NCI-H2196 (cell line): ENCODE results near the gene UTP3.
A peak's percentile ranks its signal among the peaks of the same experiment; 100 is the strongest.
"Not testable (repeated sequence)": the region's sequence is repeated elsewhere in the genome, so short reads cannot be mapped to it uniquely, and the experiment has no call there.

ENCODE experiments used
- DNase-seq: peaks from one replicate; lab custom pipeline; 2025; ENCODE audit not compliant: unreplicated experiment; lab: John Stamatoyannopoulos, UW

Gene UTP3

DNA sequence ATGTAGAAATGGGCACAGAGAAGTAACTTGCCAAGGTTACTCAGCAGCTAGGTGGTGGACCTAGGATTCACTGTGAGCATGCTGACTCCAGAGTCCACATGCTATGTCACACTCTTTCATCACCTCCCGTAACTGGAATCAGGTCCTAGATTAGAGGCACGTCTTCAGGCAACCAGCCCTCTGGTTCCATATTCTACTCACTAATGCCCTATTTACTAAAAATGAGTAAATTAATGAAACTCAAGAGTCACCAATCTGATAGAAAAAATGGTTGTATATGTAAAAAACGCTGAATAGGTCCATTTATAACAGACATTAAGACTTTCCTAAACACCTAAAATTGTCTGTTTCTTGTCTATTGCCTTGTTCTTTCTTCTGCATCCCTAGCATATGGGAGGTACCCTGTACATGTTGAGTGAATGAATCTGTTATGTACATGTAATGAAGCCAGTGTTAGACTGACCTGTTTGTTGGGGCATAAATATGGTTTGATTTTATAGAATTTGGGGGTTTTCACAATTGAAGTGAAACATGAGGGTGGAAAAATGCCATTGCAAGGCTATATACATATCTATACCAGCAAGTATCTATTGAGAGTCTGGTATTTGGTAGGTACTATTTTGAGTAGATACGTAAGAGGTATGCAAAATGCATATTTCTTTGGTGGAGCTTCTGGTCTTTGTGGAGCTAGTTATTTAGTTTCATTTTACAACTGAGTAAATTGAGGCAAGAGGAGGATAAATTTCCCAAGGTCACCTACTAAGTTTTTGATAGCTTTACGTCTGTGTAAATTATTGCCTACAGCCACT, 26.0 kb downstream of the UTP3 start:
- DNase-seq = no peak

DNA sequence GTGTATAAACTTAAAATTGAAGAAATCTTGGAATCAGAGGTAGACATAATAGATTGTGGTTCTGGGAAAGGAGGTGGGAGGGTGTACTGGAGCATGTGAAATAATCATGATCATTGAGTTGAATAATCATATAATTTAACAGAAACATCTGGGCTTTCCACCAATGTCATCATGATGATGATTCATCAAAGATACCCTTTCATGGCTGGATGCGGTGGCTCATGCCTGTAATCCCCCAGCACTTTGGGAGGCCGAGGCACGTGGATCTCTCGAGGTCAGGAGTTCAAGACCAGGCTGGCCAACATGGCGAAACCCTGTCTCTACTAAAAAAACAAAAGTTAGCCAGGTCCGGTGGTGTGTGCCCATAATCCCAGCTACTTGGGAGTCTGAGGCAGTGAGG, 26.8 kb downstream of the UTP3 start:
- DNase-seq = no peak

DNA sequence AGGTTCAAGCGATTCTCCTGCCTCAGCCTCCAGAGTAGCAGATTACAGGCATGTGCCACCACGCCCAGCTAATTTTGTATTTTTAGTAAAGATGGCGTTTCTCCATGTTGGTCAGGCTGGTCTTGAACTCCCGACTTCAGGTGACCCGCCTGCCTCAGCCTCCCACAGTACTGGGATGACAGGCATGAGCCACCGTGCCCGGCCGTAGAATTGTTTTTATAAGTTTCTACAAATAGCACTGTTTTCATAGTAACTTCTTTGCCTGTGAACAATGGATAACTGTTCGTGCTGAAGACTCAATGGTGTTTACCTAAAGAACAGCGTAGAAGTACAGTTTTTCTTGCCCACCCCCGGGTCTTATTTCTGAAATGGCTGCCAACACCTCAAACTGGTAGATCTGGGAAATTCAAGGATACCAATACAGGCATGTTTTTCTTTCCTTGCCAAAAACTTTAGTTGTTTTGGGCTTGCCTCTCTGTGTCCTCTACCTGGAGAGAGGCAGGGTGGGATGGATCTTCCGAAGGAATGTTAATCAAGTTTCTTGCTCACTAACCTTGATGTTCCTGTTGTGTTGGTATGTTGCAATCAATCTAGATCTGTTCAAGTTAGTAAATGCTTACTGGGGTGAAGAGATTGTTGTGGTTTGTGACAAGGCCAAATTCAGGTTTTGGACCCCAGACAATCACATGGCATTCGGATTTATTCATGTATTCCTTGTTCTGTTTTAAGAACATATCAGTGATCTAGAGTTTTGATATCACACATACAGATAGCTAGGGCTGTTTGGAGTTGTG, 30.7 kb downstream of the UTP3 start:
- DNase-seq = no peak

DNA sequence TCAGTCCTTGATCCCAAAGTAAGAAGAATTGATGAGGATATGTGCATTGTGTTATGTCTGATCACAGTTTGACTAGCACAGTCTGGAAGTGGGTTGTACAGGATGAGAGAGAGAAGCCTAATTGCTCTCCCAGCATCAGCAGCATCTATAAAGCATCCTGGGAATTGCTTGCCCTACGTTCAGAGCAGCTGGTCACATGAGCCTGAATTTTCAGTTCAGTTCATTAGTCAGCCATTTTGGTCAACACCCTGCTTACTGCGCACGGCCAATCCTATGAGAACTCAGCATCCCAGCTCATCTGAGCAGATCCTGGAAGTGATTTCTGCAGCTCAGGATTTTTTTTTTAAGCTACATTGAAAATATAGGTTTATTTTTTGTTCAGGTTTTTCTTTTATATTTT, 33.4 kb downstream of the UTP3 start, which contains the start of gene RUFY3:
TSS of gene RUFY3 (plus strand) at position 218 of the 400 bp plus-strand sequence. CDS start 610 bp downstream, outside the sequence.
- DNase-seq = peak; percentile 59

DNA sequence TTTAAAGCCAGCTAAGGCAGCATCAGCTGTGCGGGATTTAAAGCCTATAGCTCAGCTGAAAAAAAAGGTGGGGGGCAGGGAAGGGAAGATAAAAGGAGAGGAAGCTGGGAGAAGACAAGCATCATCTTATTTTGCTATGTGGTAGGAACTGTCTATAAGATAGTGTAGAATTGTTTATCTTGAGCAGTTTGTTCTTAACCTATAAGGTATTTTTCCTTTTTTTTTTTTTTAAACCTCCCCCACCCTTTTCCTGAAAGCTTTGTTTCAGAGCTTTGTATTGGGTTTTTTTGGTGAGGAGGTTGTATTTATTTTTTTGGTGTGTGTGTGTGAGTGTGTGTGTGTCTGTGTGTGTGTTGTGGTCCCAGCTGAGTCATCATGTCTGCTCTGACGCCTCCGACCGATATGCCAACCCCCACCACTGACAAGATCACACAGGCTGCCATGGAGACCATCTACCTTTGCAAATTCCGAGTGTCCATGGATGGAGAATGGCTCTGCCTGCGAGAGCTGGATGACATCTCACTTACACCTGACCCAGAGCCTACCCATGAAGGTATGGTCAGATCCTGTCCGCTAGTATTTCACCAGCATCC, 34.0 kb downstream of the UTP3 start:
- no peak for DNase-seq

DNA sequence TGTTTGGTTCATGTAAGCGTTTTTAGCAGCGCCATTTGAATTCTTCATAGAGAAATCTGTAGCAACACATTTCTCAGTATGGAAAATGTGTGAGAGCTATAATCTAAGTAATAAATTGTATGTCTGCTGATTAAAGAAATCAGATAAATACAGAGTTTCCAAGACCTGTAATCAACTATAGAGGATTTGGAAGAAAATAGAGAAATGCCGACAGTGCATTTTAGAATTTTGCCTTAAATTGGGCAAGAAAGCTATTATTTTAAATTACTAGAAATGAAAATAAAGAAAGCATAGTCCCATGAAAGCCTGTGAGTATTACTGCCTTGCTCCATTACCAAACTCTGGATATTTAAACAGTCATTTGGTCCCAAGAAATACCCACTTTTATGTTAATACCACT, 36.1 kb downstream of the UTP3 start:
- DNase-seq = no peak

DNA sequence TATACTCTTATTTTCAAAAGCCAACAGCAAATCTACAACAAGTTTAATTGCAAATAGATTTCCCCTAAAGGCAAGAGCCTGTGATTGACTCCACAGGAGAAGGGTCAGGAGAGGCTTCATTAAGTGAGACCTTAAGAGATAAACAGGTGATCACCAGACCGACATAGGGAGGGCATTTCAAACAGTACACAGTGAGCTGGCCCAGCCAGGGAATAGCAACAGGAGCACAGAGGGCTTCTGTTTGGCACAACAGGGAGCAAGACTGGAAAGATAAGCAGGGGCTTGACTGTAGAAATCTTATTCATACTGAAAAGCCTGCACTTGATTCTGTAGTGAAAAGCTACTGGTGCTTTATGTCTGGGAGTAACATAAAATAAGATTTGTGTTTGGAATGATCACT, 37.3 kb downstream of the UTP3 start:
- no peak for DNase-seq

DNA sequence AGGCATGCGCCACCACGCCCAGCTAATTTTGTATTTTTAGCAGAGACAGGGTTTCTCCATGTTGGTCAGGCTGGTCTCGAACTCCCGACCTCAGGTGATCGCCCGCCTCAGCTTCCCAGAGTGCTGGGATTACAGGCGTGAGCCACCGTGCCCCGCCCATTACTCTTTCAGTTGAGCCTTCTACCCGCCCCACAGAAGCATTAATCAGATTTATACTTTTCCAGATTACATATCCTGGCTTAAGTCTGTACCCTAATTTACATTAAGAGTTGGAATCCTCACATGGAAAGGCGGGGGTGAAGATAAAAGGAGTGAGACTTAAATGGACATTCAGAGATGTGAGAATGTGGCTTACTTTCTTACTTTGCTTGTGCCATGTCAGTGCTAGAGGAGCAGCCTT, 38.2 kb downstream of the UTP3 start:
- DNase-seq = not testable (repeated sequence)

DNA sequence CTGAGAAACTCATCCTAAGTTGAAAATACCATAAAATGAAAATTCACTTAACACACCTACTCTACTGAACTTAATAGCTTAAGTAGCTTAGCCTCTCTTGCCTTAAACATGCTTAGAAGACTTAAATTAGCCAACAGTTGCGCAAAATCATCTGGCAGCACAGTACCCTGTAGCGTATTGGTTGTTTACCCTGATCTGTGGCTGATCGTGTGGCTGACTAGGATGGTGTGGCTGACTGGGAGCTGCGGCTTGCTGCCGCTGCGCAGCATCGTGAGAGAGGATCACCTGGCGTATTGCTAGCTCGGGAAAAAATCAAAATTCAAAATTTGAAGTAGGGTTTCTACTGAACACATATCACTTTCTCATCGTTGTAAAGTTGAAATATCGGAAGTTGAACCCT, 39.8 kb downstream of the UTP3 start:
- DNase-seq = no peak

DNA sequence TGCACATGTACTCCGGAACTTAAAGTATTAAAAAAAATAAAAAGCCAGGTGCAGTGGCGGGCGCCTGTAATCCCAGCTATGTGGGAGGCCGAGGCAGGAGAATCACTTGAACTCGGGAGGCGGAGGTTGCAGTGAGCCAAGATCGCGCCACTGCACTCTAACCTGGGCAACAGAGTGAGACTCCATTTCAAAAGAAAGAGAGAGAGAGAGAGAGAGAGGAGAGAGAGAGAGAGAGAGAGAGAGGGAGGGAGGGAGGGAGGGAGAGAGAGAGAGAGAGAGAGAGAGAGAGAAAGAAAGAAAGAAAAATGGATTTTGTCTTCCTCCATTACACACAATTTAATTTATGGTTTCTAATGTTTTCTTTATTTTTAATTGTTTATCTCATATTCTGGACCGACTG, 44.5 kb downstream of the UTP3 start:
- not testable (repeated sequence) for DNase-seq

DNA sequence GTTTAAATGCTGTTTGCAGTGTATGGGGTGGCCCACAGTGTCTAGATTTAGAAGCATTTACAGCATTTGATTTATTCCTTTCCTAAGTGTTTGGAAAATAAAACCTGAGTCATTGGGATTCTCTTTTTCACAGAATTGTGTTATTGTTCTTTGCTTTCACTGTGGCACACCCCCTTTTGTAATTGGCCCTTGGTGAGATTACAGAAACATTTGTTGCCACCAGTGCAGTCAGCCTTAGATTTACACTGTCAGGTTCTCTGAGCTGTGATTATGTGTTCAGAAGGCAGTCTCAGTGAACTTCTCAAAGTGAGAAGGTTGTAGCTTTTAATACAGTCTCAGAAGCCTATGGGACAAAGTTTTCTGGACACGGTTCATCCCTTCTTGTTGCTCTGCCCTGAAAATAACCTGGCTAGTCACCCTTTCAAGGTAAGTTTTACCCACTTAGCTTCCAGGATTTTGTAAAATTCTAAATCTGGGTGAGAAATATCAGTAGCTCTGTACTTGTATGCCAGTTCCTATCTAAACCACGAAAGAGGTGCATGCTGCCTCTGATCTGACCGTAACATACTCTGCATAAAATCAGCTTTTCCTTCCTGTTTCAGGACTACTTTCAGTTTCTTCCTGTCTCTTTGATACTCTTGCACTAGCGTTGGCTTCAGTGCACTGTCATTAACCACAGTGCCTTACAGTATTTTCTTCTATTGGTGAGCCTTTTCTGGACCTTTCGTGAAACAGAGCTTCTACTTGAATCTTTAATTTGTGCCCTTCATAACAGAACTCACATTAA, 46.0 kb downstream of the UTP3 start:
- DNase-seq = no peak

DNA sequence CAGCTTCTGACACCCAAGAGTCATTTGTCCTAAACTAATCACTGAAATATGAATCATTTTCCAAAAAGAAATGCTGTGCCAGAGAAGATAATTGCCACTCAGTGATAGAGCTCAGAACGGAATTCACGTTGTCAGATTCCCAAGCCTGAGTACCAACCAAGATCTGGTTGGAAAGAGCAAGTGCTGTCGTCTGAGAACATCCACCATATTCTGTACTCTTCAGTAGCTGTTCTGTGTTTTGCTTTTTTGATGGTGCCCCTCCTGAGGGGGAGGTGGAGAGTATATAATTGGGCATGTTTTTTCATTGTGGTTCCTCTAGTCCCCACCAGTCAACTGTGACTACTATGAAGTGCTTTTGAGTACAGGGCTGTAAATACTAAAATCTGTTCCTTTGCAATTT, 46.6 kb downstream of the UTP3 start:
- DNase-seq = no peak

DNA sequence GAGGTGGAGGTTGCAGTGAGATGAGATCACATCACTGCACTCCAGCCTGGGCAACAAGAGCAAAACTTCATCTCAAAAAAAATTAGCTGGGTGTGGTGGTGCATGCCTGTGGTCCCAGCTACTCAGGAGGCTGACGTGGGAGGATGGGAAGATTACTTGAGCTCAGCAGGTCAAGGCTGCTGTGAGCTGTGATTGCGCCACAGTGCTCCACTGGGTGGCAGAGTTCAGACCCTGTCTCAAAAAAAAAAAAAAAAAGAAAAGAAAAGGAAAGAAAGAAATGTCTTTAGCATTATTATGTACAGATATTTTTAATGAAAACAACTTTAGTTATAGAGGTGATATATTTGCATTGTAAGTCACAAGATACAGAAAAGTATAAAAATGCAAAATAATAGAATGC, 47.6 kb downstream of the UTP3 start:
- DNase-seq = not testable (repeated sequence)

DNA sequence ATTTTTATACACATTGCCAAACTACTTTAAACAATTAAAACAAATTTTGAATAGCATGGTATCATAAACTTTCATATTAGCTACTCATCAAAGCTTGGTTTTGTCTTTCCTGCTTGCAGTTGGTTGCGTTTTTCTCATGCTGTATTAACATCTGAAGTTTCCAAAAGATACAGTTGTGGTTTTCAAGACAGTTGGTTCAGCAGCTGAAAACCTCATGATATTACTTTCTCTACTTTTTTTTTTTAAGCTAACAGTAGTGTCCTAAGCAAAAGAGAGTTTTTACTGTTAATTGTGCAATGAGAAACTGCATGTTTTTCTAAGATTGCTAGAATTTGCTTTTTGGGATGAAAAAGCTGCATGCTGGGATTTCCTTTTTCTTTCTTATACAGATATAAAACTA, 48.7 kb downstream of the UTP3 start:
- no peak for DNase-seq

DNA sequence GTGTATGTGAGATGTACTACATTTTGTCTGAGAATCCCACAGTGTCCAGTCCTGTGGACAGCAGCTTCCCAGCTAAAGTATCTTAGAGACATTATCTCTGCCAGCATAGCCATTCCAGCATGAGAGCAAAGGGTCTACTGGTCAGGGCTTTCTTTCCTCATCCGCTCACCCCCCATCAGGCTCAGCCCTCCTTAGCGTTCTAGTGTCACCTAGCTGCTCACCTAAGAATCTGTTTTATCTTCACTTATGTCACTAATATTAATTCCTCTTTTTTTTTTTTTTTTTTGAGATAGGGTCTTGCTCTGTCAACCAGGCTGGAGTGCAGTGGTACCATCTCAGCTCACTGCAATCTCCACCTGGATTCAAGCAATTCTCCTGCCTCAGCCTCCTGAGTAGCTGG, 49.1 kb downstream of the UTP3 start:
- DNase-seq = no peak

DNA sequence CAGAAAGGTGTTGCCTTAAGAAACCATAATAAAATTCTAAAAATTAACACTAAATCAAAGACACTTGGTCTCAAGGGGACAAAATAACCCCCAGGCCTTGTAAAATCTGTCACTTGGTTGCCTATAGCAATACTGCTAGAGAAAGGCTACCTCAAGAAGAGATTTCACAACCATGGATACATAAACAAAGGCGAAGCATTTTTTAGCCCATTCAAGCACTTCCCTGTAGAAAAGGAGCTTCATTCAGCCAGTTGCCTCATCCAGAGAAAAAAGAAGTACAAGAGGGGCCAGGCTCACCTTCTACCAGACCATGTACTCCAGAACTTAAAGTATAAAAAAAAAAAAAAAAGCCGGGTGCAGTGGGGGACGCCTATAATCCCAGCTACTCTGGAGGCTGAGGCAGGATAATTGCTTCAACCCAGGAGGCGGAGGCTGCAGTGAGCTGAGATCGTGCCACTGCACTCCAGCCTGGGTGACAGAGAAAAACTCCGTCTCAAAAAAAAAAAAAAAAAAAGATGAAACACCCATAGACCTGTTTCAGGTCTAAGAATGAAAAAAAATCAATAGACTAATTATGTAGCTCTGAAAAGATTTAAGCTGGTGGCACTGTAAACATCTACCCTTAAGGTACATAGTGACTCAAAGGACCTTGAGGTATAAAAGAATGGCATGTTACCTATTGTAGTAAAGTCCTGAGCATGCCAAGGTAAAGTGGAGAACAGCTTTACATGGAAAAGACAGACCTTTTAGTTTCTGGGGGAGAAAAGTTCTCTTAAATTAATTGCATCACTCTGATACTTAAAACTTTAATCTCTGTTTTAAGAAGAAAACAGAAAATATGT, 51.4 kb downstream of the UTP3 start:
- no peak for DNase-seq
